GM18909 (cell line): ENCODE measurements around the gene ARHGAP23.

Experiments
- ATAC-seq: cut with Tn5 transposase; IDR thresholded peaks from one replicate; pipeline ENCODE4 v1.9.1; 2021; ENCODE audit warnings: mild to moderate bottlenecking; ENCODE audit not compliant: unreplicated experiment, poor library complexity

The ARHGAP23 gene

GRCh38 chr17:38560503-38561318 lies 132.4 kb downstream of the ARHGAP23 start:
- no peak for ATAC-seq

GRCh38 chr17:38561416-38562214 lies 133.4 kb downstream of the ARHGAP23 start:
- ATAC-seq, result no peak
